ENCODE data around the gene DIDO1.

Gene DIDO1

DNA sequence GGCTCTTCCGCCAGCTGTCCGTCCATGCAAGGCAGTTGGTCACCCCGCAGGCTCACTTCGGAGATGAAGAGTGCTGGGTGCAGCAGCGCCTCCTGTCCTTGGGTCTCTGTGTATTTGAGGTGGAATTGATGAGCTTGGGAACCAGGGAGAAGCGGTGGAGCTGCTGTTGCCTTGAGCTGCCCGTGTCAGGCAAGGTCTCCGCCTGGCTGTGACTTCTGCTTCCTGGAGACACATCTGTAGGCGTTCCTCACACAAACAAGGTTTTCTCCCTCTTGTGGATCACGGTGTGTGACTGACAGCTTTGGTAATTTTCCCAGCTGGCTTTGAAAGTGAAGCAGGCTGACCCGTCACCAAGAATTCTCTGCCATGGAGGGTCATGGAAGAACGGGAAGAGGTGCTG is 23.7 kb upstream of the DIDO1 start:
- no peak overlapping the region for H3K27ac ChIP-seq
- TF ChIP-seq, protein P1, sequence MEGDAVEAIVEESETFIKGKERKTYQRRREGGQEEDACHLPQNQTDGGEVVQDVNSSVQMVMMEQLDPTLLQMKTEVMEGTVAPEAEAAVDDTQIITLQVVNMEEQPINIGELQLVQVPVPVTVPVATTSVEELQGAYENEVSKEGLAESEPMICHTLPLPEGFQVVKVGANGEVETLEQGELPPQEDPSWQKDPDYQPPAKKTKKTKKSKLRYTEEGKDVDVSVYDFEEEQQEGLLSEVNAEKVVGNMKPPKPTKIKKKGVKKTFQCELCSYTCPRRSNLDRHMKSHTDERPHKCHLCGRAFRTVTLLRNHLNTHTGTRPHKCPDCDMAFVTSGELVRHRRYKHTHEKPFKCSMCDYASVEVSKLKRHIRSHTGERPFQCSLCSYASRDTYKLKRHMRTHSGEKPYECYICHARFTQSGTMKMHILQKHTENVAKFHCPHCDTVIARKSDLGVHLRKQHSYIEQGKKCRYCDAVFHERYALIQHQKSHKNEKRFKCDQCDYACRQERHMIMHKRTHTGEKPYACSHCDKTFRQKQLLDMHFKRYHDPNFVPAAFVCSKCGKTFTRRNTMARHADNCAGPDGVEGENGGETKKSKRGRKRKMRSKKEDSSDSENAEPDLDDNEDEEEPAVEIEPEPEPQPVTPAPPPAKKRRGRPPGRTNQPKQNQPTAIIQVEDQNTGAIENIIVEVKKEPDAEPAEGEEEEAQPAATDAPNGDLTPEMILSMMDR (conservative IDR thresholded peaks at IDR 0.05), result no peak

DNA sequence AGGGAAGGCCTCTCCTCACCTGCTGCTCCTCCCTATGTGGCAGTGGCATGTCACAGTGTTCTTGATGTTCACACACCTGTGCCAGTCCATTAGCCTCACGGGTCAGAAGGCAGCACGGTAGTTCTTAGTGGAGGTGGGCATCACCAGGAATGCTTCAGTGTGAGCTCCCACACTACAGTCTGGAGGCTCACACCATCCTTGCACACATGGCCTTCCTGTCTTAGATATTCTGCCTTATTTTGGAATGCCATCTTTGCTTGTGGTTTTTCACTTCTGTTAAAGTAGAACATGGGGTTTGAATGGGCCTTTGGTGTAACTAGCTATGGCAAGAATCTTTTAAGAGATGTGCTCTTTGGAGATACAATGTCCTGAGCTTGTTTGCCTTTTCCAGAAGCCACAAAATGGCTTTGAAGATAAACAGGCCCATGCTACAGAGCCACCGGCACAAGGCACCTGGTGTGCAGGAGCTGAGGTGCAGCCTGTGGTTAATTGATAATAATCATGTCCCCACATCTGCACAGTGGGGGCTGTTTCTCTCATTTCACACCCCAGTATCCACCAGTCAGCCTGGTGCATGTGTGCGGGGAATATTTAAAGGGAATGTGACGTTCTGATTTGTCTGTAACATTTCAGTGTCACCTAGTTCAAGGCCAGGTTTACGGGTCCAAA is 23.0 kb upstream of the DIDO1 start:
- TF ChIP-seq, protein P1 (conservative IDR thresholded peaks at IDR 0.05), result no peak
- no peak overlapping the region for H3K27ac ChIP-seq

DNA sequence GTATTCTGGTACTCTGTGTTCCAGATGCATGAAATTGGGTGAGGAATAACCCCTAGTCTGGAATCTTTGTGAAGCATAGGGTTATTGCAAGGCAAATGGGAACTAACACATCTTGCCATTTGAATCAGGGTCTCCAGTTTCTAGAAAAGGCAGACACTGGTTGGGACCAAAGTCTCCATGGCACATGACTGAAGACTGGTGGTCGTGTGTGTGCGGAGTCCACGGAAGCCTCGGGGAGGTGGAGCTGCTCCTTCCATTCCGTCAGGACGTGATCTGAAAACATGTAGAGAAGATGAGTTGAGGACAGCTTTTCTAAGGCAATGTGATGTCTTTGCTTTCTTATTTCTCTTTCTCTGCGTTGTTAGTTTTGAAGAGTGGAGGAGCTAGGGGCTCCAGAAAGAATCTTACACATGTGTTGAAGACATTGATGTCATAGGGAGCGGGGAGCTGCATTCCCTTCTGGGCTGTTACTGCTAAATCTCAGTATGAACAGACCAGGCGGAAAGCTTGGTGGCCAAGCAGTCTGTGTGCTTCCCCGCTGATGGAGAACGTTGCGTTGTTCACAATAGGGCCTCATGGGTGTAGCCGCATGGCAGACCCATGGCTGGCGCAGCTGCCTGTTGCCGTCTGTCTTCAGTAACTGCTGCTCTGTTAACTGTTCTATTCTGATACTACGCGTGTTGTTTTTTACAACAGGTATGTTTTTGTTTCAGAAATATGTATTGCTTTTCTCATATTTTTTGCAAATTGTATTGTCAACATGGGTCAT is 21.4 kb upstream of the DIDO1 start:
- TF ChIP-seq, protein P1 (conservative IDR thresholded peaks at IDR 0.05), result no peak

DNA sequence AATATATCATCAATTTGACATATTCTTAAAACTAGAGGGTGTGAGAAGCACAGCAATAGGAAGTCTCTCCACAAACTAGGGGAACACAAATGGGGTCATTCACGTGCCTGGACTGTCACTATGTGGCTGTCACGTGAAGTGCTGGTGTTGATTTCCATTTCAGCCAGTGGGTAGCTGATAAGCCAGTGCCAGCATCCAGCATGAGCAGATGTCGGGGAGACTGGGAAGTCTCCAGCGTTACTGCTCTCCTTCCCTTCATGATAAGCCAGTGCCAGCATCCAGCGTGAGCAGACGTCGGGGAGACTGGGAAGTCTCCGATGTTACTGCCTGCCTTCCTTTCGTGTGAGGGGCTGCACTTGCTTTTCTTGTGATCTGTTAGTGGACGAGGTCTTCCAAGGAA is 20.6 kb upstream of the DIDO1 start:
- TF ChIP-seq, protein P1 (conservative IDR thresholded peaks at IDR 0.05), result no peak
- no peak overlapping the region for H3K27ac ChIP-seq

More for the DNA sequence above, 21.4 kb upstream of the DIDO1 start:
- no peak overlapping the region for H3K27ac ChIP-seq

DNA sequence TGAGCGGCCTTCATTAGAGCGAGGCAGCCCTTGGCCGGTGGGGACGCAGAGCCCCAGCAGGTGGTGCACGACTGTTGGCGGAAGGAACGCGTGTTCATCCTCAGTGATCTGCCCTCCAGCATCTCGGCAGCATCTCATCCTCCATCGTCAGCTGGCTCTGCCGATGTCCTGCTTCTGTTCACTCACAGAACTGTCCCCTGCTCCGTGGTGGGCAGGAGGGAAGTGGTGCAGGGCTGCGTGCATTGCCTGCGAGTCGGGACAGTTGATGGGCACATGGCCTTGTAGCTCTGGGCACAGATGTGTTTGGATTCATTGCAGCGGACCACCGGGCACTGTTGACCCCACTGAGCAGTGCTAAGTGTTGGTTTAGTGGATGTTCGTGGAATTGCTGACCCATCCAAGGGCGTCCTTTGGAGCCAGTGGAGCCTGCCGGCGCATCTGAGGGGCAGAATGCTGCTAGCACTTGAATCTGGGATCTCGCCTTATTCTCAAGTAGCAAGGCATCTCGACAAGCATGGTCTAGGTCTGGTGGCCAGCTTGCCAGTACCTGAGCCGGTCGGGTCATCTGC is 19.6 kb upstream of the DIDO1 start:
- H3K27ac ChIP-seq, result no peak overlapping the region
- TF ChIP-seq, protein P1 (conservative IDR thresholded peaks at IDR 0.05), result no peak

DNA sequence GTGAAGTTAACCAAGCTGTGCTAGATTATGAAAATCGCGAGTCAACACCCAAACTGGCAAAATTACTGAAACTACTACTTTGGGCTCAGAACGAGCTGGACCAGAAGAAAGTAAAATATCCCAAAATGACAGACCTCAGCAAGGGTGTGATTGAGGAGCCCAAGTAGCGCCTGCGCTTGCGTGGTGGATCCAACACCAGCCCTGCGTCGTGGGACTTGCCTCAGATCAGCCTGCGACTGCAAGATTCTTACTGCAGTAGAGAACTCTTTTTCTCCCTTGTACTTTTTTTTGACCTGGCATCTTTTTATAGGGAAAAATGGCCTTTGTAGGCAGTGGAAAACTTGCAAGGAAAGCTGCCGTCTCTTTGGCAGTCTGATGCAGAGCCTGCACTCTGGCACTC is 18.4 kb upstream of the DIDO1 start:
- TF ChIP-seq, protein P1 (conservative IDR thresholded peaks at IDR 0.05), result no peak
- no peak overlapping the region for H3K27ac ChIP-seq

DNA sequence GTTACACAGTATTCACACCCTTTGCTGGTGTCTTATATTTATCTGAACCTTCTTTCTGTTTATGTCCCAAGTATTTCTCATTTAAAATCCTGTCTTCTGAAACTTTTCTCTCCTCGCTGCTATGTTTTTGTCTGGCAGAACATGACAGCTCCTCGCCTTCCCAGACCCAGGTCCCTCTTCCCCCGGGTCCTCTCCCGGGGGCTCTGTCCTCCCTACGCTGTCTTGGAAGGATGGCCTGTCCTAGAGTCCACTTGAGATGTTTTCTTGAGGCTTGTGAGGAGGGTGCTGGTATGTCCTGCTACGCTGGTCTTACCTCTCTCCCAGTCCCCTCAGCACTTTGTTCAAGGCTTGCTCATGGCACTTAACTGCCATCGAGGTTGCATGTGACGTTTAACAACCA is 17.9 kb upstream of the DIDO1 start:
- H3K27ac ChIP-seq, result no peak overlapping the region
- TF ChIP-seq, protein P1 (conservative IDR thresholded peaks at IDR 0.05), result no peak
